Vagina (tissue), 2 donors: ENCODE data around the gene UBP1.

Experiments
- CTCF ChIP-seq, 3 experiments: fragments of 450-650 bp in 2 of 3; fragments of 200-600 bp in 1 of 3; sonication (generic) in 1 of 3; IDR thresholded peaks; one replicate each; pipeline ENCODE4 v1.5.1; 2017 to 2019; ENCODE audit warnings: antibody characterized with exemption in 3 of 3, mild to moderate bottlenecking in 2 of 3, moderate library complexity in 2 of 3
- POLR2A ChIP-seq, 2 donors: fragments of 450-650 bp; IDR thresholded peaks; one replicate each; pipeline ENCODE4 v1.6.1; 2017; ENCODE audit warnings: antibody characterized with exemption in 2 of 2, mild to moderate bottlenecking in 2 of 2, moderate library complexity in 2 of 2

GRCh38 chr3:33430061-33430460 lies 10.1 kb downstream of the UBP1 start:
- TF ChIP-seq CTCF (IDR thresholded peaks at IDR 0.05), result no peak
- no peak for TF ChIP-seq POLR2A (IDR thresholded peaks at IDR 0.05)
